WTC11 (cell line): ENCODE measurements around the gene C17orf75. TPM values are rescaled to one million over a fixed set of nuclear protein-coding genes. Genes with fewer than 3 reads are reported as not detected.
"Not testable (repeated sequence)": the region's sequence is repeated elsewhere in the genome, so short reads cannot be mapped to it uniquely, and the experiment has no call there.

Experiments used
- ATAC-seq: fragments of 200-7000 bp; cut with Tn5 transposase; 2 replicates; pipeline ENCODE4 v1.10.0; 2021; ENCODE audit warnings: mild to moderate bottlenecking, moderate library complexity
- CTCF ChIA-PET: fragments of 300-600 bp; sonication (Branson Sonifier 250); formaldehyde crosslinking; loops from one replicate; lab custom pipeline; 2021; ENCODE audit warnings: antibody characterized with exemption; lab: Charles Lee
- POLR2A ChIA-PET: fragments of 350-600 bp; sonication (Branson Sonifier 250); formaldehyde crosslinking; loops from one replicate; lab custom pipeline; 2021; ENCODE audit warnings: antibody characterized with exemption; lab: Charles Lee
- DNase-seq: peaks from one replicate; pipeline ENCODE4 v3.0.0; 2021; ENCODE audit warnings: low spot score
- H3K27ac Mint-ChIP-seq: 2 replicates; pipeline ENCODE4 v1.8.0; 2021; ENCODE audit warnings: mixed read lengths
- H3K27me3 Mint-ChIP-seq: 2 replicates; pipeline ENCODE4 v1.8.0; 2021; ENCODE audit warnings: low read depth, mild to moderate bottlenecking, moderate library complexity, mixed read lengths
- H3K36me3 Mint-ChIP-seq: 2 replicates; pipeline ENCODE4 v1.8.0; 2021; ENCODE audit warnings: mixed read lengths
- H3K4me1 Mint-ChIP-seq: 2 replicates; pipeline ENCODE4 v1.8.0; 2022; ENCODE audit warnings: mixed read lengths
- H3K4me3 Mint-ChIP-seq: 2 replicates; pipeline ENCODE4 v1.8.0; 2021; ENCODE audit warnings: mild to moderate bottlenecking, moderate library complexity, mixed read lengths
- H3K9me3 Mint-ChIP-seq: 2 replicates; pipeline ENCODE4 v1.8.0; 2021; ENCODE audit warnings: mixed read lengths
- ATF1 ChIP-seq: sonication (generic); formaldehyde crosslinking; IDR thresholded peaks from 2 replicates; pipeline ENCODE4 v1.8.1; 2023; ENCODE audit warnings: mild to moderate bottlenecking, moderate library complexity, missing genetic modification reagents
- HMGA2 ChIP-seq: fragments of 250-450 bp; sonication (Bioruptor Pico); IDR thresholded peaks from 2 replicates; pipeline ENCODE4 v1.4.0; 2021; ENCODE audit warnings: mild to moderate bottlenecking, moderate library complexity
- JUN ChIP-seq: sonication (generic); formaldehyde crosslinking; IDR thresholded peaks from 2 replicates; pipeline ENCODE4 v1.8.0; 2023; ENCODE audit warnings: mild to moderate bottlenecking, missing genetic modification reagents
- NR1H2 ChIP-seq: sonication (generic); formaldehyde crosslinking; IDR thresholded peaks from 2 replicates; pipeline ENCODE4 v1.9.0; 2021; ENCODE audit warnings: mild to moderate bottlenecking, moderate library complexity, missing genetic modification reagents
- ZNF263 ChIP-seq: sonication (generic); formaldehyde crosslinking; IDR thresholded peaks from 2 replicates; pipeline ENCODE4 v1.8.1; 2022; ENCODE audit warnings: low read depth, mild to moderate bottlenecking, moderate library complexity, missing genetic modification reagents
- ZNF423 ChIP-seq: fragments of 250-450 bp; sonication (Bioruptor Pico); IDR thresholded peaks from 2 replicates; pipeline ENCODE4 v2.1.2; 2022; ENCODE audit warnings: mild to moderate bottlenecking, moderate library complexity
- total RNA-seq: library from RNA; stranded (reverse); gene quantifications from 3 replicates; pipeline ENCODE4 v1.2.3, GENCODE V29; 2021
- TF ChIP-seq, protein P1 (sequence below): fragments of 250-450 bp; sonication (Bioruptor Pico); IDR thresholded peaks from 2 replicates; pipeline ENCODE4 v1.8.0; 2021; ENCODE audit warnings: mild to moderate bottlenecking
- TF ChIP-seq, protein P2 (sequence below): fragments of 250-450 bp; sonication (Bioruptor Pico); conservative IDR thresholded peaks from 2 replicates; pipeline ENCODE4 v1.9.0; 2021; ENCODE audit warnings: mild to moderate bottlenecking
- TF ChIP-seq, protein P3 (sequence below): sonication (generic); formaldehyde crosslinking; IDR thresholded peaks from 2 replicates; pipeline ENCODE4 v1.8.1; 2022; ENCODE audit warnings: missing genetic modification reagents, borderline replicate concordance
- TF ChIP-seq, protein P4 (sequence below): sonication (generic); formaldehyde crosslinking; IDR thresholded peaks from 2 replicates; pipeline ENCODE4 v1.8.0; 2022; ENCODE audit warnings: mild to moderate bottlenecking, missing genetic modification reagents
- TF ChIP-seq, protein P5 (sequence below): sonication (generic); formaldehyde crosslinking; IDR thresholded peaks from 2 replicates; pipeline ENCODE4 v1.8.0; 2022; ENCODE audit warnings: mild to moderate bottlenecking, missing genetic modification reagents

Gene C17orf75
- total RNA-seq, 1 experiment from 2014 or later = 35.5 TPM

DNA sequence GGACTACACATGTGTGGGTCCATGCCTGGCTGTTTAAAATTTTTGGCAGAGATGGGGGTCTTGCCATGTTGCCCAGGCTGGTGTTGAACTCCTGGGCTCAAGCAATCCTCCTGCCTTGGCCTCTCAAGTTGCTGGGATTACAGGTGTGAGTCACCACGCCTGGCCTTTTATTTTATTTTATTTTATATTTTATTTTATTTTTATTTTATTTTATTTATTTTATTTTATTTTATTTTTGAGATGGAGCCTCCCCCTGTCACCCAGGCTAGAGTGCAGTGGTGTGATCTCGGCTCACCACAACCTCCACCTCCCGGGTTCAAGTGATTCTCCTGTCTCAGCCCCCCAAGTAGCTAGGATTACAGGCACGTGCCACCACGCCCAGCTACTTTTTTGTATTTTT lies 25.3 kb downstream of the C17orf75 start:
- not testable (repeated sequence) for H3K27ac Mint-ChIP-seq, H3K27me3 Mint-ChIP-seq
- H3K4me1 Mint-ChIP-seq = peaks cover 21% of the 10 kb centered on the region

DNA sequence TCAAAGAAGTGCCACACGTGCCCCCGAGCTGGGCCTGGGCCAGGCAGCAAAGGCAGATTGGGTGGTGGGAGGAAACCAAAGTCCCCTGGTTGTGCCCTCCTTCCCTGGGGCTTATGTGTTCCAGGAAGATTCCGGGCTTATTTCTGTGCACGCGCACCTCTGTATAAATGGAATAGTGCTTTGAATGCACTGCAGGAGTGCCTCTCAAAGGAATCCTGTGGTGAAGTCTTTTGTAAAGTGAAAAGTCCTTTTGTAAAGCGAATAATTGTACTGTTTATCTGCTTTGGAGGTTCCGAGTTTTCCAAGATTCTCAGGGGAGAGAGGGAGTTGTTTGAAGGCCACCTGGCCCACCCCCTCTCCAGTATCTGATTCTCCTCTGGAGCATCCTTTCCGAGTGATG lies 26.8 kb downstream of the C17orf75 start:
- no peak for TF ChIP-seq ZNF423
- no peak for TF ChIP-seq ZNF263 (CRISPR knock-in tag)
- TF ChIP-seq, protein P1, sequence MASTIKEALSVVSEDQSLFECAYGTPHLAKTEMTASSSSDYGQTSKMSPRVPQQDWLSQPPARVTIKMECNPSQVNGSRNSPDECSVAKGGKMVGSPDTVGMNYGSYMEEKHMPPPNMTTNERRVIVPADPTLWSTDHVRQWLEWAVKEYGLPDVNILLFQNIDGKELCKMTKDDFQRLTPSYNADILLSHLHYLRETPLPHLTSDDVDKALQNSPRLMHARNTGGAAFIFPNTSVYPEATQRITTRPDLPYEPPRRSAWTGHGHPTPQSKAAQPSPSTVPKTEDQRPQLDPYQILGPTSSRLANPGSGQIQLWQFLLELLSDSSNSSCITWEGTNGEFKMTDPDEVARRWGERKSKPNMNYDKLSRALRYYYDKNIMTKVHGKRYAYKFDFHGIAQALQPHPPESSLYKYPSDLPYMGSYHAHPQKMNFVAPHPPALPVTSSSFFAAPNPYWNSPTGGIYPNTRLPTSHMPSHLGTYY = no peak
- TF ChIP-seq ATF1 (CRISPR knock-in tag) = no peak
- no peak for TF ChIP-seq NR1H2 (CRISPR knock-in tag)
- TF ChIP-seq, protein P2, sequence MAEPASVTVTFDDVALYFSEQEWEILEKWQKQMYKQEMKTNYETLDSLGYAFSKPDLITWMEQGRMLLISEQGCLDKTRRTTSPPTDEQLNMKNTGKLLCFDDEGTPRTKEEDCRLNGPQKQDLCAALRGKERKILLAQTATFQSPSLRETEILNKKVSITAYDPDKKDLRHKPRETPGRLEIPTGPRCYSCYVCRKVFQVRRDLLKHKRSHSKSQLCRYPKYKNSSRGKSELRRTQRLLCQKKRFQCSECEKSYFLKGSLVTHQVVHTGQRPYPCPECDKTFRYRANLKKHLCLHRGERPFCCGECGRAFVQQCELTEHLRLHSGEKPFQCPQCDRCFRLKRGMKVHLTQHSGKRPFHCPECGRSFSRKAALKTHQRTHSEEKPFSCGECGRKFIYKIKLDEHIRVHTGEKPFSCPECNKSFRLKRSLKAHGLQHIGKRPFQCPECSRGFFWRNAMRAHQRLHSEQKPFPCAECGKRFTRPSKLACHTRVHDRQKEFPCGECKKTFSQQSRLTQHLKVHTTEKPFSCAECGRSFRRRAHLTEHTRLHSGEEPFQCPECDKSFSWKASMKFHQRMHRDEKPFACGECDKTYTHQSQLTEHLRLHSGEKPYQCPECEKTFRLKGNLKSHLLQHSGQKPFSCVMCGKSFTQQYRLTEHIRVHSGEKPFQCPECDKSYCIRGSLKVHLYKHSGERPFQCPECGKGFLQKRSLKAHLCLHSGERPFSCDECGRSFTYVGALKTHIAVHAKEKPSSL (CRISPR knock-in tag) = no peak
- no peak for TF ChIP-seq JUN (CRISPR knock-in tag)
- TF ChIP-seq, protein P3, sequence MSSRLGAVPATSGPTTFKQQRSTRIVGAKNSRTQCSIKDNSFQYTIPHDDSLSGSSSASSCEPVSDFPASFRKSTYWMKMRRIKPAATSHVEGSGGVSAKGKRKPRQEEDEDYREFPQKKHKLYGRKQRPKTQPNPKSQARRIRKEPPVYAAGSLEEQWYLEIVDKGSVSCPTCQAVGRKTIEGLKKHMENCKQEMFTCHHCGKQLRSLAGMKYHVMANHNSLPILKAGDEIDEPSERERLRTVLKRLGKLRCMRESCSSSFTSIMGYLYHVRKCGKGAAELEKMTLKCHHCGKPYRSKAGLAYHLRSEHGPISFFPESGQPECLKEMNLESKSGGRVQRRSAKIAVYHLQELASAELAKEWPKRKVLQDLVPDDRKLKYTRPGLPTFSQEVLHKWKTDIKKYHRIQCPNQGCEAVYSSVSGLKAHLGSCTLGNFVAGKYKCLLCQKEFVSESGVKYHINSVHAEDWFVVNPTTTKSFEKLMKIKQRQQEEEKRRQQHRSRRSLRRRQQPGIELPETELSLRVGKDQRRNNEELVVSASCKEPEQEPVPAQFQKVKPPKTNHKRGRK (CRISPR knock-in tag) = no peak
- H3K27me3 Mint-ChIP-seq = no peaks in the 10 kb centered on the region
- no peaks in the 10 kb centered on the region for H3K9me3 Mint-ChIP-seq
- no peak for ATAC-seq
- no peak overlapping the region for H3K4me3 Mint-ChIP-seq
- H3K4me1 Mint-ChIP-seq = peaks cover 30% of the 10 kb centered on the region
- DNase-seq = no peak
- POLR2A ChIA-PET = interaction anchor here (0.6 kb wide), 1 partner anchor 60 kb away, joined by 3 read pairs; no protein-coding TSS in a partner anchor
- CTCF ChIA-PET = interaction anchor here (1.0 to 2.5 kb wide), 5 partner anchors 12 to 129 kb away, joined by 3 to 23 read pairs (median 4); partner anchors contain the start of gene PSMD11
- H3K27ac Mint-ChIP-seq = no peak overlapping the region
- H3K36me3 Mint-ChIP-seq = no peaks in the 10 kb centered on the region

More for the DNA sequence above, 25.3 kb downstream of the C17orf75 start:
- ATAC-seq, H3K36me3 Mint-ChIP-seq, H3K9me3 Mint-ChIP-seq, DNase-seq, H3K4me3 Mint-ChIP-seq, POLR2A ChIA-PET: not testable (repeated sequence)
- CTCF ChIA-PET = interaction anchor here (0.8 to 5.2 kb wide), 4 partner anchors 29 to 63 kb away, joined by 3 to 28 read pairs (median 13); no protein-coding TSS in a partner anchor
- TF ChIP-seq HMGA2 = peak; percentile 93

DNA sequence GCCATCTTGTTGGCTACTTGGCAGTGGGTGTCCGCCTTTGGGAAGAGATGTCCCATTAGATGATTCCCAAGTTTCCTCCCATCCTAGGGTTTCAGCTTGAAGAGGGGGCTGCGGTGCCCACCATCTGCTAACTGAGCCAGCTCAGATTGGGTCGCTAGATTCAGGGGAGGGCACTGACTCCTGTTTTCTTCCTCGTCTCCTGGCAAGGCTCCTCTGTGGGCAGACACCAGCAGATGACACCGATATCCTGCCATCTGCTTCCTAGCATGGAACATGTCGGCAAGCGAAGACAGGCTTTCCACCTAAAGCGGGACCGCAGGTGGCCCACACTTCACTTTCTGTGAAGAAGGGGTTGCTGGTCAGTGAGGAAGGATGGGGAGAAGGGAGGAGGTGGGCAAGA lies 27.3 kb downstream of the C17orf75 start:
- no peaks in the 10 kb centered on the region for H3K36me3 Mint-ChIP-seq
- H3K9me3 Mint-ChIP-seq = no peaks in the 10 kb centered on the region
- no peak for ATAC-seq
- ChIA-PET CTCF (no interaction called here), POLR2A (no interaction called here)
- H3K27me3 Mint-ChIP-seq = no peaks in the 10 kb centered on the region
- H3K4me1 Mint-ChIP-seq = peaks cover 30% of the 10 kb centered on the region
- TF ChIP-seq, protein P4, sequence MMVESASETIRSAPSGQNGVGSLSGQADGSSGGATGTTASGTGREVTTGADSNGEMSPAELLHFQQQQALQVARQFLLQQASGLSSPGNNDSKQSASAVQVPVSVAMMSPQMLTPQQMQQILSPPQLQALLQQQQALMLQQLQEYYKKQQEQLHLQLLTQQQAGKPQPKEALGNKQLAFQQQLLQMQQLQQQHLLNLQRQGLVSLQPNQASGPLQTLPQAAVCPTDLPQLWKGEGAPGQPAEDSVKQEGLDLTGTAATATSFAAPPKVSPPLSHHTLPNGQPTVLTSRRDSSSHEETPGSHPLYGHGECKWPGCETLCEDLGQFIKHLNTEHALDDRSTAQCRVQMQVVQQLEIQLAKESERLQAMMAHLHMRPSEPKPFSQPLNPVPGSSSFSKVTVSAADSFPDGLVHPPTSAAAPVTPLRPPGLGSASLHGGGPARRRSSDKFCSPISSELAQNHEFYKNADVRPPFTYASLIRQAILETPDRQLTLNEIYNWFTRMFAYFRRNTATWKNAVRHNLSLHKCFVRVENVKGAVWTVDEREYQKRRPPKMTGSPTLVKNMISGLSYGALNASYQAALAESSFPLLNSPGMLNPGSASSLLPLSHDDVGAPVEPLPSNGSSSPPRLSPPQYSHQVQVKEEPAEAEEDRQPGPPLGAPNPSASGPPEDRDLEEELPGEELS (CRISPR knock-in tag) = no peak
- TF ChIP-seq, protein P5, sequence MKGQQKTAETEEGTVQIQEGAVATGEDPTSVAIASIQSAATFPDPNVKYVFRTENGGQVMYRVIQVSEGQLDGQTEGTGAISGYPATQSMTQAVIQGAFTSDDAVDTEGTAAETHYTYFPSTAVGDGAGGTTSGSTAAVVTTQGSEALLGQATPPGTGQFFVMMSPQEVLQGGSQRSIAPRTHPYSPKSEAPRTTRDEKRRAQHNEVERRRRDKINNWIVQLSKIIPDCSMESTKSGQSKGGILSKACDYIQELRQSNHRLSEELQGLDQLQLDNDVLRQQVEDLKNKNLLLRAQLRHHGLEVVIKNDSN = no peak
- no peak for DNase-seq
- H3K27ac Mint-ChIP-seq = no peak overlapping the region
- H3K4me3 Mint-ChIP-seq = no peak overlapping the region
